NCI-H2196 (cell line): ENCODE data around the gene RASD1.

ENCODE experiments used
- DNase-seq: peaks from one replicate; lab custom pipeline; 2025; ENCODE audit not compliant: unreplicated experiment; lab: John Stamatoyannopoulos, UW

RASD1 gene

GRCh38 chr17:17447264-17447663 is 48.9 kb downstream of the RASD1 start:
- no peak for DNase-seq

- DNase-seq = no peak
Measured at GRCh38 chr17:17446666-17447155, 49.5 kb downstream of the RASD1 start.

GRCh38 chr17:17445925-17446665 is 50.1 kb downstream of the RASD1 start:
- peak; percentile 74 for DNase-seq

GRCh38 chr17:17445296-17445924 is 50.8 kb downstream of the RASD1 start:
- no peak for DNase-seq
